Upper lobe of left lung (tissue), 6 donors: ENCODE results near the gene SPTBN5. TPM values are rescaled to one million over a fixed set of nuclear protein-coding genes. Genes with fewer than 3 reads are reported as not detected.

Experiments used
- ATAC-seq, 2 donors: fragments of 200-7000 bp; cut with Tn5 transposase; one replicate each; pipeline ENCODE4 v1.9.1; 2022; ENCODE audit warnings: mild to moderate bottlenecking in 2 of 2, moderate library complexity in 2 of 2; ENCODE audit not compliant: low FRiP score in 2 of 2
- DNase-seq, 2 donors: peaks; one replicate each; pipeline ENCODE4 v3.0.0-alpha.2; 2019 to 2020
- H3K27ac ChIP-seq, 4 donors: fragments of 200-600 bp; sonication (generic); one replicate each; pipeline ENCODE4 v1.5.1; 2016 to 2019
- H3K27me3 ChIP-seq, 4 donors: fragments of 200-600 bp; sonication (generic); one replicate each; pipeline ENCODE4 v1.5.1; 2017 to 2019
- H3K36me3 ChIP-seq, 4 donors: fragments of 200-600 bp; sonication (generic); one replicate each; pipeline ENCODE4 v1.5.1; 2016 to 2019
- H3K4me1 ChIP-seq, 4 donors: fragments of 200-600 bp; sonication (generic); one replicate each; pipeline ENCODE4 v1.5.1; 2018 to 2019
- H3K4me3 ChIP-seq, 4 donors: fragments of 200-600 bp; sonication (generic); one replicate each; pipeline ENCODE4 v1.5.1; 2017 to 2019; ENCODE audit warnings: mild to moderate bottlenecking in 2 of 4, moderate library complexity in 1 of 4
- H3K9me3 ChIP-seq, 4 donors: fragments of 200-600 bp; sonication (generic); one replicate each; pipeline ENCODE4 v1.5.1; 2018 to 2019
- CTCF ChIP-seq, 6 experiments: fragments of 450-650 bp in 4 of 6; fragments of 200-600 bp in 2 of 6; sonication (generic) in 2 of 6; IDR thresholded peaks; one replicate each; pipeline ENCODE4 v1.5.1; 2016 to 2019; ENCODE audit warnings: antibody characterized with exemption in 6 of 6
- EP300 ChIP-seq, 4 donors: sonication (generic); formaldehyde crosslinking; IDR thresholded peaks; one replicate each; pipeline ENCODE4 v1.5.1; 2017; ENCODE audit warnings: antibody characterized with exemption in 4 of 4, control low read depth in 2 of 4
- POLR2A ChIP-seq, 4 donors: fragments of 450-650 bp; IDR thresholded peaks; one replicate each; pipeline ENCODE4 v1.5.1; 2016 to 2017; ENCODE audit warnings: antibody characterized with exemption in 4 of 4, mild to moderate bottlenecking in 2 of 4
- POLR2AphosphoS5 ChIP-seq, 2 donors: sonication (generic); formaldehyde crosslinking; IDR thresholded peaks; one replicate each; pipeline ENCODE4 v1.5.1; 2017; ENCODE audit warnings: antibody characterized with exemption in 2 of 2
- WGBS, 2 donors: methylation state at CpG; one replicate each; pipeline ENCODE4 v1.1.5; 2017 to 2018; 5-methylcytosine and 5-hydroxymethylcytosine counted together
- total RNA-seq, 6 donors: library from RNA; depleted of rRNA in 4 of 6; stranded (reverse); fragments of >200 nt in 4 of 6; gene quantifications; one replicate each; pipeline versions ENCODE4 v1.1.0 to v1.2.1, GENCODE V29; 2016 to 2021
- donor health status: DM: no; HTN: no; CAD: no; lungs with moderate emphysema.
- donor health status: DM: no; HTN: yes; CAD: no; lungs with severe emphysema.

SPTBN5 gene
- total RNA-seq, 6 donors from 2014 or later, result 0.20 to 9.4 (median 2.0) TPM

GRCh38 chr15:41878355-41878699 is 15.5 kb downstream of the SPTBN5 start:
- no peak overlapping the region for H3K4me3 ChIP-seq
- H3K27ac ChIP-seq, result no peak overlapping the region
- TF ChIP-seq POLR2AphosphoS5 (IDR thresholded peaks at IDR 0.05) (no peak), POLR2A (IDR thresholded peaks at IDR 0.05) (no peak), EP300 (IDR thresholded peaks at IDR 0.05) (no peak), CTCF (IDR thresholded peaks at IDR 0.05) (no peak)
- ATAC-seq (no peak), DNase-seq (peak in 1 of 2 donors; percentile 86)
- peaks cover 0 to 10% (median 6%) of the 10 kb centered on the region in 4 donors for H3K27me3 ChIP-seq
- no peaks in the 10 kb centered on the region for H3K9me3 ChIP-seq
- WGBS, 2 donors, result 70 to 80% methylated on average over 1 to 5 of the region's 10 CpGs
- peaks cover 11 to 19% (median 13%) of the 10 kb centered on the region in 4 donors for H3K4me1 ChIP-seq
- no peaks in the 10 kb centered on the region for H3K36me3 ChIP-seq

GRCh38 chr15:41877631-41878354 is 16.1 kb downstream of the SPTBN5 start:
- no peak overlapping the region for H3K27ac ChIP-seq
- H3K4me3 ChIP-seq, result no peak overlapping the region
- no peak for ATAC-seq
- H3K27me3 ChIP-seq, result peaks cover 0 to 10% (median 6%) of the 10 kb centered on the region in 4 donors
- no peaks in the 10 kb centered on the region for H3K36me3 ChIP-seq
- TF ChIP-seq CTCF (IDR thresholded peaks at IDR 0.05) (no peak), POLR2A (IDR thresholded peaks at IDR 0.05) (no peak), POLR2AphosphoS5 (IDR thresholded peaks at IDR 0.05) (no peak), EP300 (IDR thresholded peaks at IDR 0.05) (no peak)
- H3K4me1 ChIP-seq, result peaks cover 11 to 14% (median 13%) of the 10 kb centered on the region in 4 donors
- DNase-seq, result peak in 1 of 2 donors; percentile 71
- H3K9me3 ChIP-seq, result no peaks in the 10 kb centered on the region
- WGBS, 2 donors, result 85 to 98% methylated on average over 5 to 11 of the region's 13 CpGs

GRCh38 chr15:41876689-41877088 is 17.2 kb downstream of the SPTBN5 start:
- DNase-seq (peak in 1 of 2 donors; percentile 54), ATAC-seq (no peak)
- WGBS, 2 donors, result 81 to 84% methylated on average over 7 of the region's 12 CpGs
- Histone ChIP-seq H3K27me3 (peaks cover 0 to 3% (median 0%) of the 10 kb centered on the region in 4 donors), H3K9me3 (no peaks in the 10 kb centered on the region), H3K4me3 (no peak overlapping the region), H3K4me1 (peaks cover 1 to 3% (median 2%) of the 10 kb centered on the region in 4 donors), H3K27ac (no peak overlapping the region), H3K36me3 (no peaks in the 10 kb centered on the region)
- TF ChIP-seq EP300 (IDR thresholded peaks at IDR 0.05), result no peak
- TF ChIP-seq CTCF (IDR thresholded peaks at IDR 0.05), result no peak
- TF ChIP-seq POLR2A (IDR thresholded peaks at IDR 0.05), result no peak
- TF ChIP-seq POLR2AphosphoS5 (IDR thresholded peaks at IDR 0.05), result no peak

GRCh38 chr15:41876007-41876406 is 17.8 kb downstream of the SPTBN5 start:
- Histone ChIP-seq H3K4me3 (no peak overlapping the region), H3K4me1 (no peaks in the 10 kb centered on the region), H3K36me3 (no peaks in the 10 kb centered on the region), H3K27ac (no peak overlapping the region), H3K27me3 (no peaks in the 10 kb centered on the region), H3K9me3 (no peaks in the 10 kb centered on the region)
- 50 to 87% methylated on average over 2 to 13 of the region's 13 CpGs for WGBS, 2 donors
- TF ChIP-seq POLR2AphosphoS5 (IDR thresholded peaks at IDR 0.05) (no peak), EP300 (IDR thresholded peaks at IDR 0.05) (no peak), POLR2A (IDR thresholded peaks at IDR 0.05) (no peak), CTCF (IDR thresholded peaks at IDR 0.05) (no peak)
- peak in 1 of 2 donors; percentile 57 for DNase-seq
- ATAC-seq, result no peak

GRCh38 chr15:41874736-41875135 is 19.1 kb downstream of the SPTBN5 start:
- TF ChIP-seq POLR2A (IDR thresholded peaks at IDR 0.05), result no peak
- Histone ChIP-seq H3K4me3 (no peak overlapping the region), H3K36me3 (no peaks in the 10 kb centered on the region), H3K27me3 (no peaks in the 10 kb centered on the region), H3K4me1 (no peaks in the 10 kb centered on the region), H3K9me3 (no peaks in the 10 kb centered on the region), H3K27ac (no peak overlapping the region)
- DNase-seq (peak in 1 of 2 donors; percentile 43), ATAC-seq (no peak)
- 90 to 97% methylated on average over 7 to 12 of the region's 12 CpGs for WGBS, 2 donors
